ENCODE measurements around the gene LRFN4. TPM values are rescaled to one million over a fixed set of nuclear protein-coding genes. Genes with fewer than 3 reads are reported as not detected.
A peak's percentile ranks its signal among the peaks of the same experiment; 100 is the strongest.

Gene LRFN4
- total and polyA plus RNA-seq, 2 donors (not counting 3 experiments of a cell fraction or from before 2014, with no cell fraction given), result 22.3 to 37.4 TPM

DNA sequence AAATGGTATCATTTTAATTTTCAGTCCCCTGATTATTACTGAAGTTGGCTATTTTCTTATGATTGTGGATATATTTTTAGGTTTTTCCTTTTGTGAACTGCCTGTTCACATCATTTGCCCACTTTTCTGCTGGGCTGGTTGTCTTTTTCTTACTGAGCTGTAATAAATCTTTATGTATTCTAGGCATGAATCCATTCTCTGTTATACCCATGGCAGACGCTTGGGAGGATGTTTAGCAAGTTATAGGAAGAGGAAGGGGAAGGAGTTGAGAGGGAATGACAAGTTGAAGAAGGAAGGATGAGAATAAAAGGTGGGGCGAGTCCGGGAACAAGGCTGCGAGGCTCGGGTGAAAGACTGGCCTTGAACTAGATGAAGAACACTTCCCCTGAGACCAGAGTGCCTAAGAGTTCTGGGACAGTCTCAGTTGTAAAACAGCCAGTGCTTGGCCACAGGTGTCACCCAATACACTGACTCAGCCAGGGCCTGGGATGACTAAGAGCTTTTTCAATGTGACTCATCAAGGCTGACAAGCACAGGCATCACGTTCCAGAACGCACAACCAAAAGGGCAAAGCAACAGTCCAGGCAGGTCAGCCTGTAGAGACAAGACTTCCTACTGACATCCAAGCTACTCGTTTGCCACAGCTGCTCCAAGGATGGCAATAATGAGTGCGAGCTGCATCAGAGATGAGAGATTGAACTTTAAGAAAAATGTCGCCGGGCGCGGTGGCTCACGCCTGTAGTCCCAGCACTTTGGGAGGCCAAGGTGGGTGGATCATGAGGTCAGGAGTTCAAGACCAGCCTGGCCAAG lies 35.2 kb downstream of the LRFN4 start:
- no peaks in the 10 kb centered on the region for H3K36me3 ChIP-seq (ENCODE audit: control insufficient read depth in 2 of 2, extremely low read depth in 1 of 2, insufficient read depth in 2 of 2, low read length in 2 of 2)
- no TSS peak for BruUV-seq (replicated peaks)
- H2AFZ ChIP-seq (ENCODE audit: low read depth, low read length), result no peak overlapping the region
- no peaks in the 10 kb centered on the region for H3K79me2 ChIP-seq (ENCODE audit: control insufficient read depth, insufficient read depth, low read length)
- peak overlapping the region; percentile 18 for H3K27ac ChIP-seq (ENCODE audit: insufficient read depth, low read depth, low read length)
- TF ChIP-seq POLR2AphosphoS5 (IDR thresholded peaks at IDR 0.05; ENCODE audit: insufficient read depth, low read depth, low read length) (peak; percentile 90), MYC (IDR thresholded peaks at IDR 0.05; ENCODE audit: low read depth, low read length) (no peak), JUN (IDR thresholded peaks at IDR 0.05; ENCODE audit: borderline replicate concordance, insufficient read depth, insufficient read length, low read depth) (peak; percentile 94), FOS (IDR thresholded peaks at IDR 0.05; ENCODE audit: borderline replicate concordance, insufficient read depth, low read length) (peak; percentile 99), POLR2A (IDR thresholded peaks at IDR 0.05; ENCODE audit: low read depth, low read length) (no peak), GATA2 (IDR thresholded peaks at IDR 0.05; ENCODE audit: insufficient read depth, insufficient read length, low read depth, low read length) (no peak), EZH2 (IDR thresholded peaks at IDR 0.05; ENCODE audit: borderline replicate concordance, low read depth, low read length, severe bottlenecking) (no peak)
- TF ChIP-seq, protein P1, sequence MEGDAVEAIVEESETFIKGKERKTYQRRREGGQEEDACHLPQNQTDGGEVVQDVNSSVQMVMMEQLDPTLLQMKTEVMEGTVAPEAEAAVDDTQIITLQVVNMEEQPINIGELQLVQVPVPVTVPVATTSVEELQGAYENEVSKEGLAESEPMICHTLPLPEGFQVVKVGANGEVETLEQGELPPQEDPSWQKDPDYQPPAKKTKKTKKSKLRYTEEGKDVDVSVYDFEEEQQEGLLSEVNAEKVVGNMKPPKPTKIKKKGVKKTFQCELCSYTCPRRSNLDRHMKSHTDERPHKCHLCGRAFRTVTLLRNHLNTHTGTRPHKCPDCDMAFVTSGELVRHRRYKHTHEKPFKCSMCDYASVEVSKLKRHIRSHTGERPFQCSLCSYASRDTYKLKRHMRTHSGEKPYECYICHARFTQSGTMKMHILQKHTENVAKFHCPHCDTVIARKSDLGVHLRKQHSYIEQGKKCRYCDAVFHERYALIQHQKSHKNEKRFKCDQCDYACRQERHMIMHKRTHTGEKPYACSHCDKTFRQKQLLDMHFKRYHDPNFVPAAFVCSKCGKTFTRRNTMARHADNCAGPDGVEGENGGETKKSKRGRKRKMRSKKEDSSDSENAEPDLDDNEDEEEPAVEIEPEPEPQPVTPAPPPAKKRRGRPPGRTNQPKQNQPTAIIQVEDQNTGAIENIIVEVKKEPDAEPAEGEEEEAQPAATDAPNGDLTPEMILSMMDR (IDR thresholded peaks at IDR 0.05; ENCODE audit: extremely low read depth in 1 of 2, insufficient read depth in 1 of 2, low read depth in 1 of 2, low read length in 2 of 2), result no peak
- dilution Hi-C loops (cut with MboI; ENCODE audit: extremely low pct_ligation_motif_present, low sequenced_read_pairs), result no loop called here
- CTCF ChIA-PET, result interaction anchor here (0.7 to 3.5 kb wide), 6 partner anchors 8 to 137 kb away, joined by 3 to 18 read pairs (median 7); no protein-coding TSS in a partner anchor
- FAIRE-seq, result peak; percentile 98
- H3K9me1 ChIP-seq (replicated peaks; ENCODE audit: control insufficient read depth, extremely low read depth, insufficient read depth, low read length), result no peaks in the 10 kb centered on the region
- no peak overlapping the region for H3K4me2 ChIP-seq (ENCODE audit: insufficient read depth, low read length)
- H3K27me3 ChIP-seq (ENCODE audit: control insufficient read depth in 2 of 2, insufficient read depth in 2 of 2, low read length in 2 of 2), result no peaks in the 10 kb centered on the region
- no peak overlapping the region for H3K4me3 ChIP-seq (replicated peaks in 1 of 3; ENCODE audit: insufficient read depth in 1 of 3, low read depth in 1 of 3, low read length in 3 of 3)
- intact Hi-C loops (cut with micrococcal nuclease), result no loop called here
- H3K9me3 ChIP-seq (replicated peaks; ENCODE audit: control insufficient read depth, insufficient read depth, low read length), result no peaks in the 10 kb centered on the region
- H3K4me1 ChIP-seq (ENCODE audit: control insufficient read depth, extremely low read depth, insufficient read depth, low read length), result peaks cover 7% of the 10 kb centered on the region
- no peaks in the 10 kb centered on the region for H4K20me1 ChIP-seq (replicated peaks; ENCODE audit: control insufficient read depth, extremely low read depth, insufficient read depth, low read length)
- H3K9ac ChIP-seq (replicated peaks; ENCODE audit: extremely low read depth, insufficient read depth, low read length), result no peak overlapping the region
- POLR2A ChIA-PET, result no interaction called here
- DNase-seq (ENCODE audit: low read depth, low spot score), result peak; percentile 83
